ENCODE measurements around the gene NCAPD3. TPM values are rescaled to one million over a fixed set of nuclear protein-coding genes. Genes with fewer than 3 reads are reported as not detected.

Gene NCAPD3
- total RNA-seq, 2 donors from 2014 or later: 42.6 to 45.5 TPM

- DNase-seq: no peak
- H3K4me3 Mint-ChIP-seq: no peak overlapping the region
- Histone ChIP-seq H3K9ac (ENCODE audit: extremely low read depth, low read length, poor library complexity, severe bottlenecking) (no peak overlapping the region), H3K4me3 (ENCODE audit: low read length) (no peak overlapping the region), H3K36me3 (ENCODE audit: control insufficient read depth, insufficient read depth, low read length) (peaks cover 89% of the 10 kb centered on the region), H3K27me3 (ENCODE audit: control insufficient read depth, insufficient read depth, low read length, poor library complexity, severe bottlenecking) (no peaks in the 10 kb centered on the region), H3K4me1 (ENCODE audit: control insufficient read depth, insufficient read depth, low read length) (no peaks in the 10 kb centered on the region), H3K9me3 (ENCODE audit: control insufficient read depth, low read length) (no peaks in the 10 kb centered on the region), H3K27ac (ENCODE audit: low read depth, low read length) (no peak overlapping the region)
- H3K27ac Mint-ChIP-seq: no peak overlapping the region
- no peak for TF ChIP-seq CTCF (conservative IDR thresholded peaks at IDR 0.05)
- H3K27me3 Mint-ChIP-seq (ENCODE audit: insufficient read depth): no peaks in the 10 kb centered on the region
- H3K36me3 Mint-ChIP-seq (ENCODE audit: low read depth): peaks cover 69% of the 10 kb centered on the region
- 92 to 100% methylated on average over 1 to 5 of the region's 5 CpGs for WGBS, 2 experiments (ENCODE audit: insufficient coverage in 1 of 2, insufficient read length in 1 of 2)
- H3K4me1 Mint-ChIP-seq: no peaks in the 10 kb centered on the region
- no peaks in the 10 kb centered on the region for H3K9me3 Mint-ChIP-seq
Measured at GRCh38 chr11:134206185-134206584, 17.6 kb downstream of the NCAPD3 start.

- Mint-ChIP-seq H3K27me3 (ENCODE audit: insufficient read depth) (no peaks in the 10 kb centered on the region), H3K9me3 (no peaks in the 10 kb centered on the region), H3K27ac (no peak overlapping the region), H3K4me3 (no peak overlapping the region), H3K4me1 (no peaks in the 10 kb centered on the region), H3K36me3 (ENCODE audit: low read depth) (peaks cover 72% of the 10 kb centered on the region)
- peaks cover 90% of the 10 kb centered on the region for H3K36me3 ChIP-seq (ENCODE audit: control insufficient read depth, insufficient read depth, low read length)
- TF ChIP-seq CTCF (conservative IDR thresholded peaks at IDR 0.05): no peak
- H3K27me3 ChIP-seq (ENCODE audit: control insufficient read depth, insufficient read depth, low read length, poor library complexity, severe bottlenecking): no peaks in the 10 kb centered on the region
- DNase-seq: no peak
- H3K9me3 ChIP-seq (ENCODE audit: control insufficient read depth, low read length): no peaks in the 10 kb centered on the region
- no peak overlapping the region for H3K27ac ChIP-seq (ENCODE audit: low read depth, low read length)
- WGBS, 2 experiments (ENCODE audit: insufficient coverage in 1 of 2, insufficient read length in 1 of 2): 97 to 100% methylated on average over 2 to 9 of the region's 9 CpGs
- no peak overlapping the region for H3K4me3 ChIP-seq (ENCODE audit: low read length)
- H3K9ac ChIP-seq (ENCODE audit: extremely low read depth, low read length, poor library complexity, severe bottlenecking): no peak overlapping the region
- no peaks in the 10 kb centered on the region for H3K4me1 ChIP-seq (ENCODE audit: control insufficient read depth, insufficient read depth, low read length)
Measured at GRCh38 chr11:134205729-134206128, 18.0 kb downstream of the NCAPD3 start.

- WGBS, 2 experiments (ENCODE audit: insufficient coverage in 1 of 2, insufficient read length in 1 of 2): 95 to 100% methylated on average over 2 of the region's 4 CpGs
Measured at GRCh38 chr11:134202661-134203060, 21.1 kb downstream of the NCAPD3 start.

More at GRCh38 chr11:134202661-134203060, 21.1 kb downstream of the NCAPD3 start:
- Mint-ChIP-seq H3K27ac (no peak overlapping the region), H3K4me3 (no peak overlapping the region), H3K36me3 (ENCODE audit: low read depth) (peaks cover 70% of the 10 kb centered on the region), H3K27me3 (ENCODE audit: insufficient read depth) (no peaks in the 10 kb centered on the region), H3K4me1 (peaks cover 20% of the 10 kb centered on the region), H3K9me3 (no peaks in the 10 kb centered on the region)
- peaks cover 69% of the 10 kb centered on the region for H3K36me3 ChIP-seq (ENCODE audit: control insufficient read depth, insufficient read depth, low read length)
- H3K9ac ChIP-seq (ENCODE audit: extremely low read depth, low read length, poor library complexity, severe bottlenecking): no peak overlapping the region
- H3K9me3 ChIP-seq (ENCODE audit: control insufficient read depth, low read length): no peaks in the 10 kb centered on the region
- H3K4me3 ChIP-seq (ENCODE audit: low read length): no peak overlapping the region
- no peak overlapping the region for H3K27ac ChIP-seq (ENCODE audit: low read depth, low read length)
- no peaks in the 10 kb centered on the region for H3K27me3 ChIP-seq (ENCODE audit: control insufficient read depth, insufficient read depth, low read length, poor library complexity, severe bottlenecking)
- no peak for DNase-seq
- peaks cover 4% of the 10 kb centered on the region for H3K4me1 ChIP-seq (ENCODE audit: control insufficient read depth, insufficient read depth, low read length)
- no peak for TF ChIP-seq CTCF (conservative IDR thresholded peaks at IDR 0.05)
